ENCODE results near the gene ZBED2. TPM values are rescaled to one million over a fixed set of nuclear protein-coding genes. Genes with fewer than 3 reads are reported as not detected.
"Not testable (repeated sequence)": the region's sequence is repeated elsewhere in the genome, so short reads cannot be mapped to it uniquely, and the experiment has no call there.

Gene ZBED2
- total RNA-seq: under 1 TPM in 1 of 2 donors, not detected in 1; 0.52 TPM

GRCh38 chr3:111595232-111595631 lies at the start of gene ZBED2:
Gene ZBED2 (minus strand): TSS chr3:111595346. CDS start chr3:111594201, 1,145 bp downstream.
- no peak for DNase-seq
- Histone ChIP-seq H3K4me1 (no peaks in the 10 kb centered on the region), H3K4me3 (no peak within 1 kb of the TSS), H3K9ac (ENCODE audit: low read depth in 2 of 2, low read length in 2 of 2) (no peak within 1 kb of the TSS), H3K27me3 (no peaks in the 10 kb centered on the region), H3K27ac (no peak within 1 kb of the TSS), H3K36me3 (no peaks in the 10 kb centered on the region), H3K9me3 (no peaks in the 10 kb centered on the region)
- intact Hi-C loops (cut with DNase I): no loop called here
- no peak for TF ChIP-seq CTCF (IDR thresholded peaks at IDR 0.05)

- Histone ChIP-seq H3K27ac (no peak overlapping the region), H3K4me3 (no peak overlapping the region), H3K36me3 (no peaks in the 10 kb centered on the region), H3K9me3 (no peaks in the 10 kb centered on the region), H3K4me1 (no peaks in the 10 kb centered on the region), H3K27me3 (no peaks in the 10 kb centered on the region), H3K9ac (ENCODE audit: low read depth in 2 of 2, low read length in 2 of 2) (no peak overlapping the region)
- no peak for DNase-seq
- no peak for TF ChIP-seq CTCF (IDR thresholded peaks at IDR 0.05)
- intact Hi-C loops (cut with DNase I): no loop called here
These were observed 44.2 kb upstream of the ZBED2 start for GRCh38 chr3:111639316-111639715.

GRCh38 chr3:111636366-111636885 lies 41.3 kb upstream of the ZBED2 start:
- Histone ChIP-seq H3K27me3 (no peaks in the 10 kb centered on the region), H3K4me1 (no peaks in the 10 kb centered on the region), H3K27ac (no peak overlapping the region), H3K4me3 (no peak overlapping the region), H3K9me3 (no peaks in the 10 kb centered on the region), H3K9ac (ENCODE audit: low read depth in 2 of 2, low read length in 2 of 2) (no peak overlapping the region), H3K36me3 (no peaks in the 10 kb centered on the region)
- DNase-seq: no peak
- intact Hi-C loops (cut with DNase I): no loop called here
- TF ChIP-seq CTCF (IDR thresholded peaks at IDR 0.05): no peak

- no peak for TF ChIP-seq CTCF (IDR thresholded peaks at IDR 0.05)
- H3K27ac ChIP-seq: no peak overlapping the region
These were observed 40.3 kb upstream of the ZBED2 start for GRCh38 chr3:111635403-111635802.

GRCh38 chr3:111630638-111631037 lies 35.5 kb upstream of the ZBED2 start:
- intact Hi-C loops (cut with DNase I); DNase-seq; H3K9me3 ChIP-seq: not testable (repeated sequence)

More at GRCh38 chr3:111635403-111635802, 40.3 kb upstream of the ZBED2 start:
- DNase-seq: no peak
- Histone ChIP-seq H3K27me3 (no peaks in the 10 kb centered on the region), H3K9me3 (no peaks in the 10 kb centered on the region), H3K4me1 (no peaks in the 10 kb centered on the region), H3K9ac (ENCODE audit: low read depth in 2 of 2, low read length in 2 of 2) (no peak overlapping the region), H3K36me3 (no peaks in the 10 kb centered on the region), H3K4me3 (no peak overlapping the region)
- intact Hi-C loops (cut with DNase I): no loop called here

GRCh38 chr3:111629018-111629417 lies 33.9 kb upstream of the ZBED2 start:
- H3K27ac ChIP-seq; H3K4me3 ChIP-seq; H3K36me3 ChIP-seq; H3K27me3 ChIP-seq; H3K4me1 ChIP-seq; H3K9me3 ChIP-seq; H3K9ac ChIP-seq (ENCODE audit: low read depth in 2 of 2, low read length in 2 of 2); intact Hi-C loops (cut with DNase I); DNase-seq: not testable (repeated sequence)

More at GRCh38 chr3:111630638-111631037, 35.5 kb upstream of the ZBED2 start:
- not testable (repeated sequence) for H3K4me1 ChIP-seq; H3K27ac ChIP-seq; H3K27me3 ChIP-seq; H3K4me3 ChIP-seq; H3K9ac ChIP-seq (ENCODE audit: low read depth in 2 of 2, low read length in 2 of 2); H3K36me3 ChIP-seq
